ENCODE results near the gene OLFML2B. TPM values are rescaled to one million over a fixed set of nuclear protein-coding genes. Genes with fewer than 3 reads are reported as not detected.
A peak's percentile ranks its signal among the peaks of the same experiment; 100 is the strongest.

OLFML2B gene
- polyA plus RNA-seq, 10 donors, result 66.5 to 153 (median 108) TPM

DNA sequence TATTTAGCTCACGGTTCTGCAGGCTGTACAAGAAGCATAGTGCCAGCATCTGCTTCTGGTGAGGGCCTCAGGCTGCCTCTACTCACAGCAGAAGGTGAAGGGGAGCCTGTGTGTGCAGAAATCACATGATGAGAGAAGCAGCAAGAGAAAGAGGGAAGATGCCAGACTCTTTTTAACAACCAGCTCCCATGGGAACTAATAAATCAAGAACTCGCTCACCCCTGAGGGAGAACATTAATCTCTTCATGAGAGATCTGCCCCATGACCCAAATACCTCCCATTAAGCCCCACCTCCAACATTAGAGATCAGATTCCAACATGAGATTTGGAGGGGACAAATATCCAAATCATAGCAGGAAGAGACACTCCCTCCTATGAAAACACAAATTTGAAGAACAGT is 74.1 kb downstream of the OLFML2B start:
- no peak for DNase-seq

DNA sequence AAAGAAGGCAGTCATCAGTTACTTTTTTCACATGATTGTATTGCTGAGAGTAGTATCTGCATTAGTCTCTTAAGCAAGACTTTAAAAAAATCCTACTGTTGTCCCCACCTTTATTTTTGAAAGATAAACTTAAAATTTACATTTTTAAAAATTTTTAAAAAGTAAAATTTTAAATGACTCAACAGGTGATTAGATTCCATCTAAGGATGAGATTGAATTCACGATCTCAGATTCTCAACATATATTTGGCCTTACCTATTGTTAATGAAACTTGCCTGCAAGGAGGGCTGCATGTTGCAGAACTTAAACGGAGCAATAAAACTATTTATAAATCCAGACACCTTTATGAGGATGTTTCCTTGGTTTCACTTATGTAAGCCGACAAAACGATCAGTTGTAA is 75.2 kb downstream of the OLFML2B start:
- DNase-seq, result no peak

DNA sequence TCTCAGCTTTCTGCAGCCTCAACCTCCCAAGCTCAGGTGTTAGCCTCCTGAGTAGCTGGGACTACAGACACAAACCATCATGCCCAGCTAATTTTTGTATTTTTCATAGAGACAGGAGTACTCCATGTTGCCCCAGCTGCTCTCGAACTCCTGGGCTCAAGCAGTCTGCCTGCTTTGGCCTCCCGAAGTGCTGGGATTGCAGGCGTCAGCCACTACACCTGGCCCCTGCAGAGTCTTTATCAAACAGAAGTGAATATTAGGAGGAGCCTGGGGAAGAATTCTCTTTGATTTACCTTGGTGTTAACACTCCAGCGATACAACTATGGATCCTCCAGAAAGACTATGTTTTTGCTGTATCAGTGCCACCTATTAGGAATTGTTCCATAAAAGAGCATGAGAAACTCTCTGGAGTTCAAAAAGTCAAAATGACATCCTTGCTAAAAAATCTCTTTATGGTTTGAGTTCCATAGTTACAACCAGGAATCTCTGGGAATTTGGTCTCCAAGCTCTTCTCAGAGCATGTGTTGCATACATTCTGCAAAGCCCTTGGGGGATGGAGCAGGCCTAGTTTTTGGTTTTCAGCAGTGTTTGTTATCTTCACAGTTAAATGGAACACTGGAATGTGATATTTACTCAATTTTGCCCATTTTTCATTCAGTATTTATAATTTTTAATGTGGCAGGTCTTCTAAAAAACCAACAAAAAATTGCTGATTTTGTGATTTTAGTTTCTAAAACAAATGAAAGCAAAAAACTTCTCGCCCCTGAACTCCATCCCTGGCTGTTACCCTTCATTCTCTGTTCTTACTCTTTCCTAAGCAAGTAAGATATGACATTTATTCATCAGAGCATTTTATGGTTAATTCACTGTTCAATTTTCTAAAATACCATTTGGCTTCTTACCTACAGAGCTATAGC is 77.3 kb downstream of the OLFML2B start:
- peak; percentile 32 to 83 (median 73) for DNase-seq

DNA sequence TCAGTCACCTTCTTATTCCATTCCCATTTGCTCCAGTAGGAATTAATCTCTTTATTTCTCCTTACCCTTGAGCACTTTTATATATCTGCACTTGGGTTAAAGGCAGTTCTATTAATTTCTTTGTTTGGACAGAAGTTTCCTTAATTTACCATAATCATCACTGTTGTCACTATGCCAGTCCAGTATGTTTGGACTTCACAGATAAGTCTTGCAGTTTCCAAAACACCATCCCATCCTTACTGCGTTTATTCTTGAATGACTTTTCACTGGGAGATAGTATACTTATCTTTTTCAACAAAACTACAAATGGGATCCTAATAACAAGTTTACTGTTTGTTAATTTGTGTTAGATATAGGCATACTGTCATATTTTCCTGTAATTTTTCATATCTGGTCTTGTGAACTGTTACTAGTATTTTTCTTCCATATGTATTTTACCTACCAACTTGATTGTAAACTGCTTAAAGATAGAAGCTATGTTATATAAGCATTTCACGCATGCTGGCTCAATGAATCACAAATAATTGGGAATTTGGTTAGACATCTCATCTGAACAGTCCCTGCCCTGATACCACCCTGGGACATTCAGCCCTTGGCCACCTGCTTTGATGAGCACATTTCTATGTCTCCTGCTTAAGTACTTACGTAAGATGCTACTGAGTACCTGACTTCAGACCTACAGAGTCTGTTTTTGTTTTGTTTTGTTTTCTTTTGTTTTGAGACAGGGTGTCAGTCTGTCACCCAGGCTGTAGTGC is 78.2 kb downstream of the OLFML2B start:
- DNase-seq, result no peak

DNA sequence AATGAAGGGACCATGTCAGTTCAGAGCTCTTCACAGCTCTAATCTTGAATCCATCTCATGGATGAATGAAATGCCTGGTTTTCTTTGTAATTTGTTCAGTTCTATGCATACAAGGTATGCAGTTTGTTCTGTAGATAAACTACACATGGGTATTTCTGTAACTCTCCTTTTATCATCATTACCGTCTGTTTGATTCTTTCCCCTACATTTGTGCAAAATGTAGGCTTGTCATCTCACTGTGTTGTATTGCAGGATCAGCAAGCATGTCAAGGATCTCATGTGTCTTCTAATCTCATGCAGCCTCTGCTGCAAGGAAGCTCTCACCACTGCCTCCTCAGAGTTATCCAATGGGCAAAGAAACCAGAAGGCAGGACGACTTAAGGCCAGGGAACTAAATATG is 79.3 kb downstream of the OLFML2B start:
- DNase-seq, result no peak

DNA sequence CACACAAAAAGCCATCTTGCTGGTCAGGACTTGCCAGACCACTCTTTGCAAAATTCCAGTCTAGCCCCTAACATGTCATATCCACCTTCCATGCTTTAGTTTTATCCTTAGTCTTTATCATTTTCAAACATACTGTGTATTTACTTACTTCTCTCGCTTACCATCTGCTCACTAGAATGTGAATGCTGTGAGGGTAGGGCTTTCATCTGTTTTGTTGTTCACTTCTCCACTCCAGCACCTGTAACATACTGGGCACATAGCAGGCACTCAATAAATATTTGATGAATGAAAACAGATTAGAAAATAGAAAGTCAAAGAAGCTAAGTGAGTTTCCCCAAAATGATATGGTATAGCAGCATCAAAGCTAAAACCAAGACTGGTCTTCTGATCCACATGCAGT is 79.9 kb downstream of the OLFML2B start:
- no peak for DNase-seq

DNA sequence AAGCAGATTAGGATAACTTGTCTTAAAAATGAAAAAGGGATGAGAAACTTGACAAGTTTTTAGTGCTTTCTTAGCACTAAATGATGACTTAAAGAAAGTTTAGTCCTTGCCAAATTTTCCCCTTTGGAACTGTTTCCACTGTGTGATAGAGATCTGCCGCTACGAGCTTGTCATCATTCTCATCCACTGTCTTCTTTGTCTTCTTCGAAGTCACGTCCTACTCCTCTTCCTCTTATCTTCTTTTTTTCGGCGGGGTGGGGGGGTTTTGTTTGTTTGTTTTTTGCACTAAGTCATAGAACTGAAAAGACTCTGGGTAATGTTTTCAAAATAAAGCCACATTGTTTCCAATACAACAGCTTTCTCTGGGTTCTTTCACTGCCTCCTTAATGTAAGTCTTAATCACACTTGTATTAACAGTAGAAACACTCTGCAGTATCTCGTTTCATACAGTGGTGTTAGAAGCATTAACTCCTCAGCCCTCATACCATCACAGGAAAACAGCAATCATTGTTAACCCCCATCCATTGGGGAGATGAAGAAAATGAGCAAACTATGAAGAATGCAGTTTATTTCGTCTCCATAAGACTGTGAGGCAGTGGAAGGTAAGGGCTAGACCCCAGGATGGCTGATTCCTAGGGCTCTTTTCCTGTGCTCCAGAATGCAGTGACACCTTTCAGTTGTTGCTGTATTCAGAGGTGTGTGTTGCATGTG is 81.8 kb downstream of the OLFML2B start:
- DNase-seq, result no peak

DNA sequence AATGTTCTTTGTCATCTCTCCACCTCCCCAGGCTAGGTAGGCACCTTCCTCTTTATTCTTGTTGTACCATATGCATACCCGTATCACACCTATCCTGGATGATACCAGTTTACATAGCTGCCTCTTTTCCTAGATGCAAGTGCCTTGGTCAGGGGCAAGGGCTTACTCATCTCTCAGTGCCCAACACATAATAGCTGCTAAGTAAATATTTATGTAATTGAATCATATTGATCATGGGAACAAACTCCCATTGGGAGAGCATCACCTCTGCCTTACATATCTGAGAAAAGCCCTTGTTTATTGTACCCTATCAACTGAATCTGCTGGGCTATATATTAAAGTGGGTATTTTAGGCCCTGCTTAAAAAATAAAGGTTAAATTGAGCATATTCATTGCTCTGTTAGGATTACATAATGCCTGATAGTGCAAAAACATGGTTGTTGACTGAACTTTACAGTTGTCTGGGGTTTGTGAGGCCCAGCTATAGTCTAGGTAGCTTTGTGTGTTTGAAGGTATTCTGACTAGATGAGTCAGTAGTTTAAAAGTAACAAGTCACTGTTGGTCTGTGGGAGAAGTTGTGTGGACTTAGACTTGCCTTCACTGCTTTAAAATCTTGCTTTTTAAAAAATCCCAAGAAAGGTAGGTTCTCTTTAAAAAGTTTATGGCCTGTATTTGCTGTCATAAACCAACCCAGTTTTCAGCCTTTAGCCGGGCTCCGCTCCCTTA is 82.6 kb downstream of the OLFML2B start:
- no peak for DNase-seq

DNA sequence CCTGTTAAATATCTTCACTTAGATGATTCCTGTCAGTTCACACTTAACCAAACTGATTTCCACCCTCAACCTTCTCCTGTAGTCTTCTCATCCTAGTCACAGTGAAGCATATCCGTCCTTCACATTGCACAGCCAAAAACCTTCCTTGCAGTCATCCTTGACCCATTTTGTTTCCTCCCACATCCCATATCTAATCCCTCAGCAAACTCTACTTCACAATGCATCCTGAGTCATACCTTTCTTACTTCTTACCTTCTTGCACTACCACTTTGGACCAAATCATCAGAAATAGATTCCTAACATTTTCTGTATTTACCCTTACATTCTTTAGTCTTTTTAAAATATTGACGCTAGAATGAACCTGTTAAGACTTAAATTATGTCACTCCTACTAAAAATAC is 86.9 kb downstream of the OLFML2B start:
- DNase-seq, result no peak

DNA sequence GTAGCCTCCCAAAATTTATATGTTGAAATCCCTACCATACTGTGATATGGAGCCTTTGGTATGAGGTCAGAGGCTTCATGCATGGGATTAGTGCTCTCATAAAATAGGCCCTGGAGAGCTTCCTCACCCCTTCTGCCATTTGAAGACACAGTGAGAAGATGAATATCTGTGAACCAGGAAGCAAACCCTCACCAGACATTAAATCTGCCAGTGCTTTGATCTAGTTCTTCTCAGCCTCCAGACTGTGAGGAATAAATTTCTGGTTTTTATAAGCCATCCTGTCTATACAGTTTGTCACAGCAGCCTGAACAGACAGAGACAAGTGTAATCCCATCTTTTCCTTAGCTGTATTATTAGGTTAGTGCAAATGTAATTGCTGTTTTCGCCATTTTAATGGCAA is 88.4 kb downstream of the OLFML2B start:
- no peak for DNase-seq

DNA sequence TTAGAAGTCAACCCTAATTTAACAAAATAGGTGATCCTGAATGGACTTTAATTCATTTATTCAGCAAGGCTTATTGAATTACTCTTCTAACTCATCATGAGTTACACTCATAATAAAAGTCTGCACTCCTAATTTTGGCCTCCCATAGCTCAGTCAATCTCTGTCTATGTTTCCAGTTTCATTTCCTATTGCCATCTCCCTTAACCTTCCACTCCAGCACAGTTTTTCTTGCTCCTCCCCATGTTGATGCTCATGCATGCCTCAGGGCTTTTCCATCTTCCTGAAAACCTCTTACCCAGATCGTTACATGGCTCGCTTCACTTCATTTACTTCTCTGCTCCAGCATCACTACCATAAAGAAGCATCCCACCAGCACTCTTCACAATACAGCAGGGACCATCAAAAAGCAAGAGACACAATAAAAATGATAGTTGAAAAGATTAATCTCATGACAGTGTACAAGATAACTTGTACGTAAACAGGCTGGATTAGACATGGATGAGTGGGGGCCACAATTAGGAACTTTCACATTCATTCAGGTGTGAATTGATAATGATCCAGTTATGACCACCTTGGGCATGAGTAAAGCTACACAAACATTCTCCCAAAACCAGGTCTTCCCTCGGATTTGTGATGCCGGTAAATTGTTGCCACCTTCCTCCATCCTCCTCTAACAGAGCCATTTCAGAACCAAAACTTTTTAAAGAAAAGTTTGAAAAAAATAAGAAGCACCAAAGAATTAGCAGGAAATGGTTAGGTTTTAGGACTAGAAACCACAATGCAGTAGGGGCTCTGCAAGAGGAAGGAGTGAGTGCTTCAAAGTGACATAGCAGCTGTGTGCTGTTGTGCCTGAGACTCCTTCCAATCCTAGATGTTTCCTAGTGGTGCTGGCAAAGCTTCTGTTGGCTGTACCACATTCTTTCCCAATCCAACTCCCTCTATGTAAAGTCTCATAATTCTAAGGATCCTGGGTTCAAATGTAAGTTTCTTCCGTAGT is 89.8 kb downstream of the OLFML2B start:
- no peak for DNase-seq

Other genes with a start within 250 kb of the OLFML2B start
- under 1 TPM; 0.45 to 0.89 (median 0.56) TPM for gene NOS1AP, start 45.8 kb upstream of the OLFML2B start, polyA plus RNA-seq (ENCODE audit: insufficient read length in 10 of 10)